Measurements from ENCODE around the gene DTX1.

The DTX1 gene

DNA sequence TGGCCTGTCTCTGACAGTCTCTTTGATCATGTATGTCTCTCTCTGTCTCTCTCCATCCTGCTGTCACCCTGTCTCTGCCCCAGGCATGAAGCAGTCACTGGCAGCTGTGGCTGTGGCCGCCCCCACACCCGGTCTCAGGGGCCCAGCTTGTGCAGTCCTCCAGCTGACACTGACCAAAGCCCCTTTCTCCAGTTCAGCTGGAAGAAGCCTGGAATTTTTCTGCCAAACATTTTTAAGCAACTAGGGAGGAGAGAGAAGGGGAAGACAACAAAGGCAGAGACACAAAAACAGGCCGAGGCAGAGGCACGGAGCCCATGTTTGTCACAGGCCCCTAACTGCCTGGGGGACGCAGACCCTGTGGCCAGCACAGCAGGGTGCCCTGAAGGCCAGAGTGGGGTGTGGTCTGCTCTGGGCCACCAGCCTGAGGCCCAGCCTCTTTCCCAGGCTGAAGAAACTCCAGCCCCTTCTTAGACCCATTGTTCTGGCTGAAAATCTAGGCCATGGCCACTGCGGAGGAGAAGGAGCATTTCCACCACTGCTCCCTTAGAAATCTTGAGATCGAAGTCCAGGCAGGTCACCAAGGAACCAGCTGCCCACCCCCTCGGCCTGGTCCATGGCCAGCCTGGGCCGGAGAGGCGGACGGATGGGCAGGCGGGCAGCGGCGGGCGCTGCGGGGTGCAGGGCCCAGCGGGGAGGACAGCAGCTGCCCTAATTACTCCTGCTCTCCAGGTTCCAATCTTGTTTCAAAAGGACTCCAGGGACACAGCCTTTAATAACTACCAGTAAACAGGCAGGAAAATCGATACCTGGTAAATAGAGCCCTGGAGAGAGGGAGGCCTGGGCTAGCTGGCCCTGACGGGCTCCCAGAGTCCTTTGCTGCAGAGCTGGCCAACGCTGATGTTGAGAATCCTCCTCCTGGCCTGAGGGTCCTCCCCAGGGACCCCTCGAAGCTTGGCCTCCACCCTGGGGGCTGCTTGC, 14.9 kb downstream of the DTX1 start:
- H3K27me3 ChIP-seq (ENCODE audit: insufficient read depth, low read length) = peaks cover 20% of the 10 kb centered on the region; the same call in 1 of the 2 replicates
- no peak overlapping the region for H2AFZ ChIP-seq (ENCODE audit: low read length, unreplicated experiment)
- peaks cover 6% of the 10 kb centered on the region for H3K4me1 ChIP-seq (ENCODE audit: control insufficient read depth, insufficient read depth, low read length, unreplicated experiment)
- no peak overlapping the region for H3K4me3 ChIP-seq (ENCODE audit: low read depth, low read length)
- H3K36me3 ChIP-seq (ENCODE audit: insufficient read depth, low read length) = no peaks in the 10 kb centered on the region
- no peaks in the 10 kb centered on the region for H3K79me2 ChIP-seq (ENCODE audit: control insufficient read depth, insufficient read depth, low read length, unreplicated experiment)
- no peak overlapping the region for H3K27ac ChIP-seq (ENCODE audit: low read depth, low read length)

DNA sequence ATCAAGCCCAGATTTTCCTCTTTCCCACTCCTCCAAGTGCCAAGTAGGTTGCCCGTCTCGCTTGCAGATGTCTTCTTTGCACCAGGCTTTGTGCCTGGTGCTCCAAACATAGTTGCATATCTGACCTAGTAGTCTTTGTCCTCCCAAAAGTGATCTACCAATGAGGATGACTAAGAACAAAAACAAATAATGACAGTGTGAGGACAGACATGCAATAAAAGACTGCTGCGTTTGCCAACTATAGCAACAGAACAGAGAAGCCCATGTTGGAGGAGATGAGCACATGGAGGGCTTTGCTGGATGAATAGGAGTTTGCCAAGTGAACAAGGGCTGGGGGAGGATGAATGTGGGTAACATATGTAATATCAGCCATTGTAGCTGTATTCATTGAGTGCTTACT, 15.6 kb downstream of the DTX1 start:
- Histone ChIP-seq H2AFZ (ENCODE audit: low read length, unreplicated experiment) (no peak overlapping the region), H3K4me3 (ENCODE audit: low read depth, low read length) (no peak overlapping the region), H3K27me3 (ENCODE audit: insufficient read depth, low read length) (peaks cover 18% of the 10 kb centered on the region; the same call in 1 of the 2 replicates), H3K4me1 (ENCODE audit: control insufficient read depth, insufficient read depth, low read length, unreplicated experiment) (peaks cover 6% of the 10 kb centered on the region), H3K36me3 (ENCODE audit: insufficient read depth, low read length) (no peaks in the 10 kb centered on the region), H3K79me2 (ENCODE audit: control insufficient read depth, insufficient read depth, low read length, unreplicated experiment) (no peaks in the 10 kb centered on the region), H3K27ac (ENCODE audit: low read depth, low read length) (no peak overlapping the region)

DNA sequence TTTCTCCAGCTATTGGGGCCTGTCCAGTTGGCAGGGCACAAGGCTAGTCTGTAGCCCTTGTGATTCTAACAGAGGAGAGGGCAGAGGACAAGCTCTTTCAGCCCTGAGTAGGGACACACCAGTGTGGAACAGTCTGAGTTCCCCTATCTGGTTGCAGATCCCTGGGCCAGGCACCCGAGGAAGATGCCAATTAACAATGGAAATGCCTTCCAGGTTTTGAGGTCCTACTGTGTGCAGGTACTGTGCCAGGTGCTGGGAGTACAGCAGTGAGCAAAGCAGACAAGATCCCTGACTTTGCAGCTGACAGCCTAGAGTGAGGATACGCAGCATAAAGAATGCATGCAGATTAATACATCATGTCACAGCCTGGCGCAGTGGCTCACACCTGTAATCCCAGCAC, 17.1 kb downstream of the DTX1 start:
- no peak overlapping the region for H3K4me3 ChIP-seq (ENCODE audit: low read depth, low read length)
- no peak overlapping the region for H3K27ac ChIP-seq (ENCODE audit: low read depth, low read length)
- no peaks in the 10 kb centered on the region for H3K79me2 ChIP-seq (ENCODE audit: control insufficient read depth, insufficient read depth, low read length, unreplicated experiment)
- no peaks in the 10 kb centered on the region for H3K36me3 ChIP-seq (ENCODE audit: insufficient read depth, low read length)
- peaks cover 6% of the 10 kb centered on the region for H3K4me1 ChIP-seq (ENCODE audit: control insufficient read depth, insufficient read depth, low read length, unreplicated experiment)
- no peak overlapping the region for H2AFZ ChIP-seq (ENCODE audit: low read length, unreplicated experiment)
- H3K27me3 ChIP-seq (ENCODE audit: insufficient read depth, low read length) = peaks cover 10% of the 10 kb centered on the region; the same call in 1 of the 2 replicates

DNA sequence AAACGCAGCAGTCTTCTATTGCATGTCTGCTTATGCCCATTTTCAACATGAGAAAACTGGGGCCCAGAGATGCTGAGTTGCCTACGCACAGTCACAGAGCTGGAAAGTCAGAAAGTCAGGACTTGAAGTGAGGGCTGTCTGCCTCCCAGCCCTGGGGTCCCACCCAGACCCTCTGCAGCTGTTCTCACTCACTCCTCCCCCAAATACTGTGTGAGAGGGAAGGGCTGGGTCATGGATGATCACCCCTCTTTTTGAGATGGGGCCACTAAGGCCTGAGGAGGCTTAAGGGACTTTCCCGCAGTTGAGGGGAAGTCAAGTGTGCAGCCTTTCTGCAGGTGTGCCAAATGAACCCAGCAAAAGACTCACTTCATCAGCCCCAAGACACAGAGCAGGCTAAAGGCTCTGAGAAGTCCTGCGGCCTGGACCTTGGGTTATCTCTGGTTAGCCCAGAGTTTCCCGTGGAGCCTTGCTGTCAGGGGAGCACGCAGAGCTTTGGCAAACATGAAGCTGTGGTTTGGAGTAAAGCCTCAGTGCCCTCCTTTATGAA, 18.7 kb downstream of the DTX1 start:
- Histone ChIP-seq H3K79me2 (ENCODE audit: control insufficient read depth, insufficient read depth, low read length, unreplicated experiment) (no peaks in the 10 kb centered on the region), H3K4me1 (ENCODE audit: control insufficient read depth, insufficient read depth, low read length, unreplicated experiment) (peaks cover 6% of the 10 kb centered on the region), H2AFZ (ENCODE audit: low read length, unreplicated experiment) (no peak overlapping the region)

DNA sequence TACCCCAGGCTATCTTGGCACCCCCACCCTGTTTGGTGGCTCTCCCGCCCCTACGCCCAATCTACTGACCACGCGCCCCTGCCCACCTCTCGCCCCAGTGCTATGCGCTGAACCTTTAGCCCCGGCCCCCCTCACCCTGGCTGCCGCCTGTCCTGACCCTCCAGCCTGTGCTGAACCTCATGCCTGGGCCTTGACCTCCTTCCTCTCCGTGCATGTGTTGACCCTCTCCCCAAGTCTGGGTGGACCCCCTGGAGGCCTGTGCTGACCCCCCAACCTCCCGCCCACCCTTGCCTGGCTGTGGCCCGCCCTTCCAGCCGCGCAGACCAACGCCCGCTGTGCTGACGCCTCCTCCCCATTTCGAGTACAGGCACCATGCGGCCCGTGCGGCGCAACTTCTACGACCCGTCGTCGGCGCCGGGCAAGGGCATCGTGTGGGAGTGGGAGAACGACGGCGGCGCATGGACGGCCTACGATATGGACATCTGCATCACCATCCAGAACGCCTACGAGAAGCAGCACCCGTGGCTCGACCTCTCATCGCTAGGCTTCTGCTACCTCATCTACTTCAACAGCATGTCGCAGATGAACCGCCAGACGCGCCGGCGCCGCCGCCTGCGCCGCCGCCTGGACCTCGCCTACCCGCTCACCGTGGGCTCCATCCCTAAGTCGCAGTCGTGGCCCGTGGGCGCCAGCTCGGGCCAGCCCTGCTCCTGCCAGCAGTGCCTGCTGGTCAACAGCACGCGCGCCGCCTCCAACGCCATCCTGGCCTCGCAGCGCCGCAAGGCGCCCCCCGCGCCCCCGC, 20.7 kb downstream of the DTX1 start:
- Histone ChIP-seq H3K4me3 (ENCODE audit: low read depth, low read length) (no peak overlapping the region), H3K36me3 (ENCODE audit: insufficient read depth, low read length) (no peaks in the 10 kb centered on the region), H3K4me1 (ENCODE audit: control insufficient read depth, insufficient read depth, low read length, unreplicated experiment) (no peaks in the 10 kb centered on the region), H2AFZ (ENCODE audit: low read length, unreplicated experiment) (no peak overlapping the region), H3K79me2 (ENCODE audit: control insufficient read depth, insufficient read depth, low read length, unreplicated experiment) (no peaks in the 10 kb centered on the region), H3K27me3 (ENCODE audit: insufficient read depth, low read length) (peaks cover 7% of the 10 kb centered on the region; the same call in 1 of the 2 replicates), H3K27ac (ENCODE audit: low read depth, low read length) (no peak overlapping the region)

More for the DNA sequence above, 18.7 kb downstream of the DTX1 start:
- H3K27me3 ChIP-seq (ENCODE audit: insufficient read depth, low read length) = peaks cover 7% of the 10 kb centered on the region; the same call in 1 of the 2 replicates
- H3K27ac ChIP-seq (ENCODE audit: low read depth, low read length) = no peak overlapping the region
- no peaks in the 10 kb centered on the region for H3K36me3 ChIP-seq (ENCODE audit: insufficient read depth, low read length)
- H3K4me3 ChIP-seq (ENCODE audit: low read depth, low read length) = no peak overlapping the region

DNA sequence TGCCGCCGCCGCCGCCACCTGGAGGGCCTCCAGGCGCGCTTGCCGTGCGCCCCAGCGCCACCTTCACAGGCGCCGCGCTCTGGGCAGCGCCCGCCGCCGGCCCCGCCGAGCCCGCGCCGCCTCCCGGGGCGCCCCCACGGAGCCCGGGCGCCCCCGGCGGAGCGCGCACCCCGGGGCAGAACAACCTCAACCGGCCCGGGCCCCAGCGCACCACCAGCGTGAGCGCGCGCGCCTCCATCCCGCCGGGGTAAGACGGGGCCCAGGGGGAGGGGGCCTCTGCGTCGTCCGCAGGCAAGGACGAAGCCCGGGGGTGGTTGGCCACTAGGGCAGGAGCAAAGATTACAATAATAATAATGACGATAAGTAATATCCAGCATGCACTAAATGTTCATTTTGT, 21.3 kb downstream of the DTX1 start:
- H3K27ac ChIP-seq (ENCODE audit: low read depth, low read length) = no peak overlapping the region
- H3K36me3 ChIP-seq (ENCODE audit: insufficient read depth, low read length) = no peaks in the 10 kb centered on the region
- H3K4me3 ChIP-seq (ENCODE audit: low read depth, low read length) = no peak overlapping the region
- no peaks in the 10 kb centered on the region for H3K4me1 ChIP-seq (ENCODE audit: control insufficient read depth, insufficient read depth, low read length, unreplicated experiment)
- H2AFZ ChIP-seq (ENCODE audit: low read length, unreplicated experiment) = no peak overlapping the region
- H3K79me2 ChIP-seq (ENCODE audit: control insufficient read depth, insufficient read depth, low read length, unreplicated experiment) = no peaks in the 10 kb centered on the region
- peaks cover 7% of the 10 kb centered on the region; the same call in 1 of the 2 replicates for H3K27me3 ChIP-seq (ENCODE audit: insufficient read depth, low read length)

DNA sequence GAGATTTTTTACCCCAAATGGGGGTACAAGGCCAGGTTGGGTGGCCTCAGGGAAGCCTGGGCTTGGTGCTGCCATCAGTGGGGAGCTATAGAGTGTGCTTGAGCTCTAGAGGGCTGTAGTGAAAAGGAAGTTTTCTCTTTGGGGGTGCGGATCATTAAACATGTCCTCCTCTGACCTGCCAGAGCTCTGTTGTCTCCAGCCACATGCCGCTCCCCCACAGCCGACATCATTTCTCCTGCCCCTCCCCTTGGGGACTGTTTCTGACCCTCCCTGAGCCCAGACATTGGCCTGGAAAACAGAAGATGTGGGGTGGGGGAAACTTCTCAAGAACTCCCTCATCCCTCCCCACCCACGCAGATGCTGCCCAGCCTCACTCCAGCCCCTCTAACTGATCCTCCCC, 25.3 kb downstream of the DTX1 start:
- H3K4me3 ChIP-seq (ENCODE audit: low read depth, low read length) = no peak overlapping the region
- no peaks in the 10 kb centered on the region for H3K36me3 ChIP-seq (ENCODE audit: insufficient read depth, low read length)
- no peaks in the 10 kb centered on the region for H3K4me1 ChIP-seq (ENCODE audit: control insufficient read depth, insufficient read depth, low read length, unreplicated experiment)
- no peaks in the 10 kb centered on the region for H3K79me2 ChIP-seq (ENCODE audit: control insufficient read depth, insufficient read depth, low read length, unreplicated experiment)
- no peaks in the 10 kb centered on the region for H3K27me3 ChIP-seq (ENCODE audit: insufficient read depth, low read length)
- no peak overlapping the region for H3K27ac ChIP-seq (ENCODE audit: low read depth, low read length)
- H2AFZ ChIP-seq (ENCODE audit: low read length, unreplicated experiment) = no peak overlapping the region

DNA sequence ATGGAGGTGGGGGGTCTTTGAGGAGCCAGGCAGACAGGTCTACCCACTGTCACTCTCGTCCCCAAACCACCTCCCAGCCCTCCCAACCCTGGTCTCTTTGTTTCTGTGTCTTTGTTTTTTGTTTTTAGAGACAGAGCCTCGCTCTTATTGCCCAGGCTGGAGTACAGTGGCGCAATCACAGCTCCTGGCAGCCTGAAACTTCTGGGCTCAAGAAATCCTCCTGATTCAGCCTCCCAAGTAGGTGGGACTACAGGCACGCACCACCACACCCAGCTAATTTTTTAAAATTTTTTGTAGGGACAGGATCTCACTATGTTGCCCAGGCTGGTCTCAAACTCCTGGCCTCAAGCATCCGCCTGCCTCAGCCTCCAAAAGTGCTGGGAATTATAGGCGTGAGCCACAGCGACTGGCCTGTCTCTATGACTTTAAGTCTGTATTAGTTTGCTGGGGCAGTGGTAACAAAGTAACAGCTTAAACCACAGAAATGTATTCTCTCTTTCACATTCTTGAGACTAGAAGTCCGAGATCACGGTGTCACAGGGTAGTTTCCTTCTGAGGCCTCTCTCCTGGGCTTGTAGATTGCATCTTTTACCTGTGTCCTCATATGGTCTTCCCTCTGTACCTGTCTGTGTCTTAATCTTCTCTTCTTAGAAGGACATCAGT, 26.1 kb downstream of the DTX1 start:
- Histone ChIP-seq H3K27ac (ENCODE audit: low read depth, low read length) (no peak overlapping the region), H3K36me3 (ENCODE audit: insufficient read depth, low read length) (no peaks in the 10 kb centered on the region), H3K4me1 (ENCODE audit: control insufficient read depth, insufficient read depth, low read length, unreplicated experiment) (no peaks in the 10 kb centered on the region), H2AFZ (ENCODE audit: low read length, unreplicated experiment) (no peak overlapping the region), H3K4me3 (ENCODE audit: low read depth, low read length) (no peak overlapping the region), H3K79me2 (ENCODE audit: control insufficient read depth, insufficient read depth, low read length, unreplicated experiment) (no peaks in the 10 kb centered on the region), H3K27me3 (ENCODE audit: insufficient read depth, low read length) (no peaks in the 10 kb centered on the region)

DNA sequence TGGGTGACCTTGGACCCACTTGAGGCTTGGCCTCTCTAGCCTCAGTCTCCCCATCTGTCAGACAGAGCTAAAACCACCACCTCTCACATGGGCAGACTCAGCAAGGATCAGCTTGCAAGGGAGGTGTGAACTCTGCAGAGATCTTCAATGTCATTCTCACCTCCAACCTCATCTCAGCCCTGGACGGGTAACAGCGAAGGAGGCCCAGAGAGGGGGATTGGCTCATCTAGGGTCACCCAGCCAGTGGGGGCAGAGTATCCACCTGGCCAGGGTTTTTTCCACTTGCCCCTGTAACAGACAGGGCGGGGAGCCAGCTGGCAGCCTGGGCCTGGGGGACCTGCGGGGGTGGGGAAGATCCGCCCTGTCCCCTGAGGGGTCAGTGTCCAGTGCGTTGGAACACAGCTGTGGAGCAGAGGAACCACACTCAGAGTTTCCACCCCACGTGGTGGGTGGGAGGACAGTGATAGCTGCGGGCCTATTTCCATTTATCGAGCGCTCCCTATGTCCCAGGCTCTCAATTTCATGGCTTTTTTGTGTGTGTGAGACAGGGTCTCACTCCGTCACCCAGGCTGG, 27.4 kb downstream of the DTX1 start:
- Histone ChIP-seq H3K79me2 (ENCODE audit: control insufficient read depth, insufficient read depth, low read length, unreplicated experiment) (no peaks in the 10 kb centered on the region), H3K4me3 (ENCODE audit: low read depth, low read length) (no peak overlapping the region), H3K4me1 (ENCODE audit: control insufficient read depth, insufficient read depth, low read length, unreplicated experiment) (no peaks in the 10 kb centered on the region), H2AFZ (ENCODE audit: low read length, unreplicated experiment) (no peak overlapping the region), H3K27ac (ENCODE audit: low read depth, low read length) (no peak overlapping the region), H3K27me3 (ENCODE audit: insufficient read depth, low read length) (no peaks in the 10 kb centered on the region), H3K36me3 (ENCODE audit: insufficient read depth, low read length) (no peaks in the 10 kb centered on the region)

All from ACC112 (cell line).